HG03175 (cell line): ENCODE data around the gene GID4.

Source experiments
- ATAC-seq: cut with Tn5 transposase; IDR thresholded peaks from one replicate; pipeline ENCODE4 v1.9.1; 2021; ENCODE audit warnings: mild to moderate bottlenecking, moderate library complexity; ENCODE audit not compliant: unreplicated experiment

Gene GID4

DNA sequence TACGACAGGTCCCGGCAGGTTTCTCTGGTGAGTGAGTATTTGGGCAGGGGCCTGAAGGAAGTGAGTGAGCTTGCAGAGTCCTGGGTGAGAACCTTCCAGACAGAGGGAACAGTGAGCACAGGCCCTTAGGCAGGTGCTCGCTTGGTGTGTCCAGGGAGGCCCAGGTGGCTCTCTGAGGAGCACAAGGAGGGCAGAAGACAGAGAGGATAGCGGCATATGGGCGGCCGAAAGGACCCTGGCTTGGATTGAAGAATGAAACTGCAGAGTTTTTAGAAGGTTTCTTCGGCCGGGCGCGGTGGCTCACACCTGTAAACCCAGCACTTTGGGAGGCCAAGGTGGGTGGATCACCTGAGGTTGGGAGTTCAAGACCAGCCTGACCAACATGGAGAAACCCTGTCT, 55.2 kb downstream of the GID4 start:
- no peak for ATAC-seq

DNA sequence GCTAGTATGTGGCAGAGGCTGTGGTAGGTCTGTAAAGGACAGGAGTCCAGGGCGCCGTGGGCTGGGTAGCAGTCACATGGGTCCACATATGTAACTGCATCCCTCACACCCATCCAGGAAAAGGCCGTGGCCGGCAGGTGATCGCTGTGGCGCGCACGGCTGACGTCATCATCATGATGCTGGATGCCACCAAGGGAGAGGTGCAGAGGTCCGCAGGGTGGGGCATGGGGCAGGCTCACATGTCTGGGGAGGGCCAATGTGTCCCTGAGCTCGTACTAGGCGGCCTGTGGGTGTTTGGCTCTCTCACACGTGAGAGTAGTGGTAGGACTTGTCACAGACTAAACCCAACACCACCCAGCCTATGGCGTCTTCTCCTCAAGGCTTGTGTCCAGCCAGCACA, 60.3 kb downstream of the GID4 start:
- no peak for ATAC-seq

DNA sequence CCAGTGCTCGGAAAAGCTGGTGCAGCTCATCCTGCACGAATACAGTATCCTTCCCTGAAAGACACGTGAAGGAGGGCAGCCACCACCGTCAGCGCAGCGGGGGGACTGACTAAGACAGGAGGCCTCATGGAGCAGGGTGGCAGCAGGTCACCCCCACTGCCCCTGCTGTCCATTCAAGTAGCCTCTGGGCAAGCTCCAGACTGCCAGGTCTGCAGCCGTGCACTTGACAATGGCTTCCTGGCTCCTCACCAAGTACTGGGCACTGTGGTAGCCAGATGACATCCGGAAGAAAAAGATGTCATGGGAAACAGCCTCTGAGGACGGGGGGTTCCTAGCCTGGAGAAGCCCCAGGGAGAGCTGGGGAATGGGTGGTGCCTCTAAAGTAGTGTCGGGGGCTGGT, 61.4 kb downstream of the GID4 start:
- ATAC-seq = no peak

DNA sequence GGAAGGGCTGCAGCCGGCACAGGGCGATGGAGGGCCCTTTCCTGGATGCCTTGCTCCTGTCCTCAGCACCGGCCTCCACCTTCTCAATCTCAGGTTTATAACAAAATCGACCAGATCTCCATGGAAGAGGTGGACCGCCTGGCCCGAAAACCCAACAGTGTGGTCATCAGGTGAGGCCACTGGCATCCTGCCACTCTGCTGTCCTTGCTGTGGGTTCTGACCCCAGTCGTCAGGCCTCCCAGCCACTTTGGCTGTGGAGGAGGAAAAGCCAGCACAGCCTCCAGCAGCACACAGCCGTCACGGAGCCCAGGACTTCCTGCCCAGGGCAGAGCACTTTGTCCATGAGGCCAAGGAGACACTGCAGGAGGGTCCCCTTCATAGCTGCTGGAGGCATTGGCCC, 62.6 kb downstream of the GID4 start:
- ATAC-seq = no peak

DNA sequence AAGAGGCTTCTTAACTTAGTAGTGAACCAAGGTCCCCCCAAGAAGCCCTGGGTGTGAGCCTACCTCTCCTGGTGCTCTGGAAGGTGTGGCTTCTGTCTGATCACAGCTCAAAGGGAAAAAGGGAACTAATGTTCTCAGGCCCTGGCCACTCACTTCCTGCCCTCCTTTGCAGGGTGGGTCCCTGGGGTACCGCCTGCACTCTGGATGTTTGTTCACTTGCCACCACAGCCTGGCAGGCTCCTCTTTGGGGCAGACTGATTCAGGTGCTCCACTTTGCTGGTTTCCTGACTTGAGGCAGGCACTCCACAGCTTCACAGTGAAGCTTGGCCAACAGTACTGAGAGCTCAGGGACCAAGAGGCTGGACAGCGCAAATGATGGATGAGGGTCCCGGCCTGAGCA, 63.4 kb downstream of the GID4 start:
- no peak for ATAC-seq

DNA sequence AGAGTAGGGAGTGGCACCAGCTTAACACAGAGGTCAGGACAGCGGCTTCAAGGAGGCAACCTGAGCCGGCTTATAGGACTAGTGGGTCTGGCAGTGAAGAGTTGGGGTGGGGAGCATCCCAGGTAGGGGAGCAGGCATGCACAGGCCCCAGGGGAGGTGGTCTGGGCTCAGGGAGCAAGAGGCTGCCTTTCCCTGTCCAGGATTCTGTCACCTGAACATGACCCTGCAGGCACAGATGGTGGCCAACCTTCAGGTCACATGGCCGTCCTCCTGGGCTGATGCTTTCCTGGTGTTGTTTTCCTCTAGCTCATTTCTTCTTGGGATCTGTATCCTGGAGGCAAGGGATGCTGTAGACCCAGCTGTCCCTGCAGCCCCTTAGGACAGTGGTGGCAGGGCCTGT, 65.8 kb downstream of the GID4 start:
- ATAC-seq = no peak

DNA sequence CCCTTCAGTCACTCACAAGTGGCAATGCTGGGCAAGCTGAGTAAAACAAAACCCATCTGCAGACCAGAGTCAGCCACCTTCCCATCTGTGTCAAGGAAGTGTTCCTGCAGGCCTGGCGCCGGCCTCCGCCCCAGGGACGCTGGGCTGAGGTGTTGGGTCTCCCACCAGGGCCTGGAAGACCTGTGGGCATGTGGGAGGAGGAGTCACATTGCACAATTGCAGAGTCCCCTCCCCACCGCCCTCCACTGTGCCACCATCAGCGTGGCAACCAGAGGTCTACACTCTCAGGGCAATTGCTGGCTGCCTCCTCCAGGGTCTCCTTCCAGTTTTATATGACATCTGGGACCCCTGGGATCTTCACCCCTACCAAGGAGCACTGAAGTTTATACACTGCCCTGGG, 66.4 kb downstream of the GID4 start:
- ATAC-seq = no peak

DNA sequence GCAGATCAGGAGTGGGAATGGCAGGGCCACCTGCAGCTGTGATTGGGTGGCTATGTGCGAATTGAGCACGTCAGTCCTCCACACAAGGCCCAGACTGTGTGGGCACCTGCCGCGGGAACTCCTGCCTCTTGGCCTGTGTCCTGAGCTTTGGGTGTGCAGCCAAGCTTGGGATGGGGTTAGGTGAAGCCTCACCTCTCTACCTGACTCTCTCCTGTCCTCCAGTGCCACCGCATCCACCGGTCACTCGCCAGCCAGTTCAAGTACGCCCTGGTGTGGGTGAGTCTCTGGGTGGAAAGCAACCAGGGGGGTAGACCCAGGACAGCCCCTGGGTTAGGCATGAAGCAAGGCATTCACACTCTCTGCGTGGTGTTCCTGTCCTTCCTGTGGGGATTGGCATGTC, 67.0 kb downstream of the GID4 start:
- no peak for ATAC-seq

DNA sequence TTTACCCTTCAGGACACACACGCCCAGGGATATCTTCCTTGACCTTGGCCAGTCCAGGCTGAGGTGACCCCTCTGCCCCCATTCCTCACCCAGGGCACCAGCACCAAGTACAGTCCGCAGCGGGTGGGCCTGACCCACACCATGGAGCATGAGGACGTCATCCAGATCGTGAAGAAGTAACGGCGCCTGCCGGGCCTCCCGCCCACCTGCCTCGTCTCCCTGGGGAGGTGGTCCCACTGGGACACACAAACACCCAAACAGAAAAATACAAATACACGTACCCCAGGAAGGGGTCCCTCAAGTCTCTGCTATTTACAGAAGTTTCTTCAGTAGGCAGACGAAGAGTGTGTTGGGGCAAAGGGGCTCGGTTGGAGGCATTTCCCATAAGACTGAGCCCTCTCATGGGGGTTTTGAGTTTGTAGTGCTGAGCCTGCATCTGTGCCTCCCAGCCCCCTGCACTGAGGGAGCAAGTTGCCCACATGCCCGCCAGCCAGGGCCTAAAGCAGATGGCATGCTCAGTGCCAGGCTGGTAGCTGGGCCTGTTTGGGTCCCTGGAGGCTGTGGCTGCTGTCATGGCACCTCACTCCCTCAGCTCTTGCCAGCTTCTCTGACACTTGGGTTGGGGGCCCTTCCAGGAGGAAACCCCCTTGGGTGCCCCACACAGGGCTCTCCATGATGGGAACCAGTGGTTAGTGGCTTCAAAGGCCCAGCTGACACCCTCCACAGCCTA, 68.0 kb downstream of the GID4 start:
- no peak for ATAC-seq

DNA sequence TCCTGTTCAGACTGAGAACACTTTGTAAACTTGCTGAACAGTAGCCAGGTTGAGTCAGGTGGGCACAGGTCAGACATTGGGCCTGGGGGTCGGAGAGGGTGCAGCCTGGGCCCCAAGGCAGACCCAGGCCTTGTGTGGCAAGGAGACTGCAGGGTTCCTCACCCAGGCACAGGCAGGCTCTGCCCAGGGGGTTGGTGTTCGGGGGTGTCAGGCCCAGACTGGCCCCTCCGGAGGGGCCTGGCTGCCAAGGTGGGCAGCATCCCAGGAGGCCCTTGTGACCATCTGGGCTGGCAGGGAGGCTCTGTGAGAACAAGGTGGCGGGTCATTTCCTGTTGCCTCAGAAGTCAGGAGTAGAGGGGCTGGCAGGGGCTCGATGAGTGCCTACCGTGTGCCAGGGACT, 68.8 kb downstream of the GID4 start:
- ATAC-seq = no peak

DNA sequence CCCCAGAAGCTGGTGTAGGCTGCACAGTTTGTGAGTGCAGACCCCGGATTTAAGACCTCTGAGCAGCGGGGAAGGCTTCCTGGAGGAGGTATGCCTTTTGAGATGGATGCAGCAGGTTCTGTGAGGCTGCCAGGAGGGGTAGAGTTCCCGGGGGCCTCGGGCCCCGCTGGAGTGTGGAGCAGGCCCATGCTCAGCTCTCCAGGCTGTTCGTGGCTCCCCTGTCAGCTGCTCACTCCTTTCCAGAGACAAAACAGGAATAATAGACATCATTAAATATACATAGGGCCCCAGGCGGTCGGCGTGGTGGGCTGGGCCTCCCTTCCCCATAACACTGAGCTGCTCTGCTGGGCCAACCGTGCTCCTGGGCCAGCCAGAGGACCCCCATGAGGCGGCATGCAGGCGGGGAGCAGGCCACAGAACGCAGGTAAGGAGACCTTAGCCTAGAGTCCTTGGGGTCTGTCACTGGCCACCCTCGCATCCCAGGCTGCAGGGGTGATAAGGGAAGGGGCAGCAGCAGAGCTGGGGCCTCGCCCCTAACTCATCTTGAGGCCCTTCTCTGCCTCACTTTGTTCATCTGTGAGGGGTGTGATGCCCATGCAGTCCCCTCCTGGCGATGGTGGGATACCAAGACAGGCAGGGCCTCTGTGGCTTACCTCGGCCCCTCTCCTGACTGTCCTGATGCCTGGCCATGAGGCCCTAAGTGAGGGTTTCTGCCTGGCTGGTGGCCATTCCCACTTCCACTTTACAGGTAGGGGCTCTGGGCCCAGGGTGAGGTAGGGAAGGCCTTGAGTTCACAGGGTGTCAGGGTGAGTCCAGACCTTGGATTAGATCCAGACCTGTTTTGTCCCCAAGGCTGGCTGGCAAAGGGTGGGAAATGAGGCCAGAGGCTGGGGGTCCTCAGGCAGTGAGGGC, 69.4 kb downstream of the GID4 start, which contains the start of gene MYO15A:
MYO15A (plus strand) TSS at position 356 of the 912 bp plus-strand sequence. CDS start 10,045 bp downstream, outside the sequence.
- ATAC-seq = no peak

DNA sequence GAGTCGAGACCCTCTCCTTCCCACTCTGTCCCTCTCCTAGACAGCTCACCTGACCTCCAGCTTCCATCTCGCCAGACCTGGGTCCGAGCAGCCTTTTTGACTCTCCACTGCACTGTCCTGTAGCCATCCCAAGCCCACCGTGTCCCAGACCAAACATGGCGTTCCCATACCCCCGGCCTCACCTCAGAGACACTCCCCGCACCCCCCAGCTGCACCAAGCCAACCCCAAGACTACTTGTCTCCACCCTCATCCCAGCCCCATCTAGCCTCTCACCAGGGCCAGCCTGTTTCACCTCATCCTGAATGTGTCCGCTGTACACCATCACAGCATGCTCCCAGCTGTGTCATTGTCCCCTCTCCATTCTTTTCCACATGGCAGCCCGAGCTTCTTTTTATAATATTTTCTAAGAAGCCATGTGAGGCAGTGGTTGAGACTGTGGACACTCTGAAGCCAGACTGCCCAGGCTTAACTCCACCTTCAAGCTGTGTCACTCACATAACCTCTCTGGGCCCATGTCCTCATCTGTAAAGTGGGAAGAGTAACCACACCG, 70.8 kb downstream of the GID4 start:
- no peak for ATAC-seq

DNA sequence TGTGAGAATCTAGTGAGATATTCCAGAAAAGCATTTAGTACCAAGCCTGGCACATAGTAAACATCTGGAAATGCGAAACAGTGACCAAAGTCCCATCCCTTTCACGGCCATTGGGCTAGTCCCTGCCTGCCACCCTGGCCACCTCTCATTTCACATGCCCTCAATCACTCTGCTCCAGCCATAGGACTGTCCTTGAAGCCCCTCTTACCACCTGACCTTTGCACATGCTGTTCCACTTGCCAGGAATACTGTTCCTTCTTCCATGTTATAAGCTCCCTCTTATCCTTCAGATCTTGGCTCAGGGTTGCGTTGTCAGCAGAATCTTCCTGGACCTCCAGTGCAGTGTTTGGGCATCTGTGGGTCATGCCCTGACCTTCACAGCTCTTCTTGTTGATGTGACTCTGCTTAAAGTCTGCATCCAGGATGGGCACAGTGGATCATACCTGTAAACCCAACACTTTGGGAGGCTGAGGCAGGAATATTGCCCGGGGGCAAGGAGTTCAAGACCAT, 71.5 kb downstream of the GID4 start:
- ATAC-seq = no peak

DNA sequence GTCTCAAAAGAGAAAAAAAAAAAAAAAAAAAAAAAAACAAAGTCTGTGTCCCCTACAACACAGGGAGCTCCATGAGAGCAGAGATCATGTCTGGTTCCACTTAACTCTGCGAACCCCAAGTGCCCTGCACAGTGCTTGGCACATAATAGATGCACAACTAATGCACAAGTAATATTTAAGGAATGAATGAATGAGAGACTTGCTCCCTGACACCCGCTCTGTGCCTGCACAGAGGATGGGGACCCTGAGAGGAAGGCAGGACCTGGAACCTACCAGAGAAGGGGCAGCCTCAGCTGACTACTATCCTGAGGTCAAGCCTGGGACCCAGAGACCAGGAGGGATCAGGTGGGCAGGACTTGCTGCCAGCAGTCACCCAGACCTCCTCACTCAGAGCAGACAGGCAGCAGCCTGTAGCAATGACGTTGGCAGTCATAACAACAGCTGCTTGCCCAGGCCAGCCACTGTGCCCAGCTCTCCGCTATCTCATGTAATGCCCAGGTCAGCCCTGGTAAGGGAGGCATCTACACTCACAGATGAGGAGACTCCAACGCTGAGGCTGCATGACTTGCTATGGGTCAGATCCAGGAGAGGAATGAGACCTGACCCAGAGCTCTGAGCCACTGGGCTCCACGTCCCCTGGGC, 72.2 kb downstream of the GID4 start:
- ATAC-seq = no peak

DNA sequence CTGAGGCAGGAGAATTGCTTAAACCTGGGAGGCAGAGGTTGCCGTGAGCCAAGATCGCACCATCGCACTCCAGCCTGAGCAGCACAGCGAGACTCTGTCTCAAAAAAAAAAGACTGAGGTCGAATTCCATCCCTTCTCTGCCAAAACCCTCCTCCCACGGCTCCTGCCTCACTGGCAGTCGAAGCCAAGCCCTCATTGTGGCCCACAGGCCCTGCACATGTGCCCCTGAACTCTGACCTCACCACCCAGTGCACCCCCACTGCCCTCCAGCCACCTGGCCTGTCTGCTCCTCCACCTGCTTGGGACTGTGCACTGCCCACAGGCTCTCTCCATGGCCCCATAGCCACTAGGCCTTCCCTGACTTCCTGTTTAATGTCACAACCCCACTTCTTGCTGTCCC, 76.3 kb downstream of the GID4 start:
- no peak for ATAC-seq

DNA sequence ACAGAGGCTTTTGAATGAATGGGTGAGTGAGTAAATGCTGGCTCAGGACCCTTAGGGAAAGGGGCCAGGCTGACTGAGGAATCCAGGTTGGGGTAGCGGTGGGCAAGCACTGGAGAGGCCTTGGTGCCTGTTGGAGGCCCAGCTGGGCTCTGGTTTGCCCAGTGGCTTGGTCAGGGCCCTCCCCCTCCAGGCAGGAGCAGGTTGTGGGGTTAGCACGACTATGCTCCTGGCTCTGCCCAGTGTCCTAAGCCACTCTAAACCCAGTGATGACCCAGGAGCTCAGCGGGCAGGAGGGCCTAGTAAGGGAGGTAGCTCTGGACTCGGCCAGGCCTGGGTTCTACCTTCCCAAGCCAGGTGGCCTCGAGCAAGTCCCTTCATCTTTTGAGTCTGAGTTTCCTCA, 76.9 kb downstream of the GID4 start:
- no peak for ATAC-seq

DNA sequence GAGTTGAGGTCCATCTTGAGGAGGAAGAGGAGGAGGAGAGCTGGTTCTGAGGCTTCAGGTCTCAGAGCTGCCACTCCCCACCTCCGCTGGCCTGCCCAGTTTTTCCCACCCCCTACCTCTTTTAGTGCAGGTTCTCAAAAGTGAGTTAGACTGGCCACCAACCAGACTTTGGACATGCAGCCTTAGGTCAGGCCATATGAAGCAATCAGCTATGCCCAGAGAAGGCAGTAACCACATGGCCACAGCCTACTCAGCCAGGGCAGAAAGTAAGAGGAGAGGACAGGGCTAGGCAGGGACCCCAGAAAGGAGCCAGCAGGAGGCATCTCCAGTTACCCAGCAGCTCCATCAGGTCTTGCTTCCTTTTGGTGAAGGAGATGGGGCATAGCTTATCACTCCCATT, 78.3 kb downstream of the GID4 start:
- ATAC-seq = no peak
